Measurements from ENCODE around the gene NBPF3. TPM values are rescaled to one million over a fixed set of nuclear protein-coding genes. Genes with fewer than 3 reads are reported as not detected.

The NBPF3 gene
- total RNA-seq, 1 donor from 2014 or later, result 30.4 TPM

DNA sequence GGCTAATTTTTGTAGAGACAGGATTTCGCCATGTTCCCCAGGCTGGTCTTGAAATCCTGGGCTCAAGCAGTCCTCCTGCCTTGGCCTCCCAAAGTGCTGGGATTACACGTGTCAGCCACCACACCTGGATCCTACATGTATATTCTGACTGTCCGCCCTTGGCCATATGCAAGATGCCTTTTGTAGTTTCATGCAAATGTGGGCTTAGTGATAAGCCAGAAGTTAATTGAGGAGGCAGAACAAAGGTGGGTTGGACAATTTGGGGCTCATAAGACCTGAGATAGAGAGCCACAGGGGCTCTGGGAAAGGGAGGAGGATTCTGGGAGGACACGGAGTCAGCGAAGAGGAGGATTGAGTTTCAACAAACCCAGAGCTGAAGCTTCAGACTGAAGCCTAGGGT is 94.2 kb downstream of the NBPF3 start:
- Mint-ChIP-seq H3K4me3 (ENCODE audit: unreplicated experiment) (no peak overlapping the region), H3K27ac (ENCODE audit: unreplicated experiment) (no peak overlapping the region), H3K4me1 (ENCODE audit: unreplicated experiment) (peaks cover 28% of the 10 kb centered on the region), H3K36me3 (ENCODE audit: unreplicated experiment) (no peaks in the 10 kb centered on the region), H3K9me3 (ENCODE audit: unreplicated experiment) (no peaks in the 10 kb centered on the region), H3K27me3 (ENCODE audit: unreplicated experiment) (no peaks in the 10 kb centered on the region)
- no peak for DNase-seq (ENCODE audit: extremely low spot score, unreplicated experiment)
- TF ChIP-seq, protein P1, sequence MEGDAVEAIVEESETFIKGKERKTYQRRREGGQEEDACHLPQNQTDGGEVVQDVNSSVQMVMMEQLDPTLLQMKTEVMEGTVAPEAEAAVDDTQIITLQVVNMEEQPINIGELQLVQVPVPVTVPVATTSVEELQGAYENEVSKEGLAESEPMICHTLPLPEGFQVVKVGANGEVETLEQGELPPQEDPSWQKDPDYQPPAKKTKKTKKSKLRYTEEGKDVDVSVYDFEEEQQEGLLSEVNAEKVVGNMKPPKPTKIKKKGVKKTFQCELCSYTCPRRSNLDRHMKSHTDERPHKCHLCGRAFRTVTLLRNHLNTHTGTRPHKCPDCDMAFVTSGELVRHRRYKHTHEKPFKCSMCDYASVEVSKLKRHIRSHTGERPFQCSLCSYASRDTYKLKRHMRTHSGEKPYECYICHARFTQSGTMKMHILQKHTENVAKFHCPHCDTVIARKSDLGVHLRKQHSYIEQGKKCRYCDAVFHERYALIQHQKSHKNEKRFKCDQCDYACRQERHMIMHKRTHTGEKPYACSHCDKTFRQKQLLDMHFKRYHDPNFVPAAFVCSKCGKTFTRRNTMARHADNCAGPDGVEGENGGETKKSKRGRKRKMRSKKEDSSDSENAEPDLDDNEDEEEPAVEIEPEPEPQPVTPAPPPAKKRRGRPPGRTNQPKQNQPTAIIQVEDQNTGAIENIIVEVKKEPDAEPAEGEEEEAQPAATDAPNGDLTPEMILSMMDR (IDR thresholded peaks at IDR 0.05), result no peak

Other genes with a start within 250 kb of the NBPF3 start
- 217 and 236 TPM in 2 replicates for gene ECE1, start 149.7 kb upstream of the NBPF3 start, total RNA-seq
- 41.6 and 43.4 TPM in 2 replicates for gene ALPL, start 69.3 kb downstream of the NBPF3 start, total RNA-seq
- 3.5 and 3.8 TPM in 2 replicates for gene RAP1GAP, start 229.2 kb downstream of the NBPF3 start, total RNA-seq